HG03432 (cell line): ENCODE results near the gene ATF3.

ENCODE experiments used
- ATAC-seq: cut with Tn5 transposase; IDR thresholded peaks from one replicate; pipeline ENCODE4 v1.9.1; 2021; ENCODE audit warnings: mild to moderate bottlenecking, moderate library complexity; ENCODE audit not compliant: unreplicated experiment

ATF3 gene

GRCh38 chr1:212586206-212587015 lies 22.1 kb upstream of the ATF3 start:
- ATAC-seq: peak; percentile 94

- ATAC-seq: no peak
Measured at GRCh38 chr1:212587016-212587887, 21.3 kb upstream of the ATF3 start.

- no peak for ATAC-seq
Measured at GRCh38 chr1:212587888-212588510, 20.6 kb upstream of the ATF3 start.

GRCh38 chr1:212589446-212589845 lies 19.1 kb upstream of the ATF3 start:
- ATAC-seq: no peak

- no peak for ATAC-seq
Measured at GRCh38 chr1:212591922-212592321, 16.6 kb upstream of the ATF3 start.

- no peak for ATAC-seq
Measured at GRCh38 chr1:212593821-212594251, 14.7 kb upstream of the ATF3 start.

- ATAC-seq: no peak
Measured at GRCh38 chr1:212594640-212595039, 13.9 kb upstream of the ATF3 start.

GRCh38 chr1:212595229-212595628 lies 13.3 kb upstream of the ATF3 start:
- ATAC-seq: no peak

- peak; percentile 97 for ATAC-seq
Measured at GRCh38 chr1:212595787-212596714, 12.5 kb upstream of the ATF3 start.

GRCh38 chr1:212596798-212597197 lies 11.8 kb upstream of the ATF3 start:
- ATAC-seq: no peak

- no peak for ATAC-seq
Measured at GRCh38 chr1:212597487-212597886, 11.1 kb upstream of the ATF3 start.

- no peak for ATAC-seq
Measured at GRCh38 chr1:212600071-212600915, 8.3 kb upstream of the ATF3 start.

GRCh38 chr1:212600980-212601379 lies 7.6 kb upstream of the ATF3 start:
- no peak for ATAC-seq

- no peak for ATAC-seq
Measured at GRCh38 chr1:212601524-212601923, 7.0 kb upstream of the ATF3 start.

- ATAC-seq: no peak
Measured at GRCh38 chr1:212605441-212606394, 2.8 kb upstream of the ATF3 start.

GRCh38 chr1:212606395-212607205 lies 2.0 kb upstream of the ATF3 start:
- no peak for ATAC-seq

GRCh38 chr1:212607206-212607912 lies 1.2 kb upstream of the ATF3 start:
- no peak for ATAC-seq
